Neutrophil (primary cell): Measurements from ENCODE around the gene C15orf39.

ENCODE experiments used
- H3K27ac ChIP-seq: fragments of 200-600 bp; sonication (generic); 2 replicates; pipeline ENCODE4 v1.5.1; 2016; ENCODE audit warnings: mild to moderate bottlenecking, moderate library complexity
- H3K27me3 ChIP-seq: fragments of 200-600 bp; sonication (generic); 2 replicates; pipeline ENCODE4 v1.6.0; 2016; ENCODE audit warnings: mild to moderate bottlenecking
- H3K36me3 ChIP-seq: fragments of 200-600 bp; sonication (generic); 2 replicates; pipeline ENCODE4 v1.5.1; 2017
- H3K4me1 ChIP-seq, 2 experiments: fragments of 200-600 bp in 1 of 2; sonication (generic) in 1 of 2; 1 replicate in 1 of 2; 2 replicates in 1 of 2; pipeline versions ENCODE4 v1.5.1 to v1.6.1; 2013 to 2016; ENCODE audit warnings: low read depth in 1 of 2, low read length in 1 of 2, mild to moderate bottlenecking in 1 of 2, moderate library complexity in 1 of 2; ENCODE audit not compliant: control insufficient read depth in 1 of 2, insufficient read depth in 1 of 2
- H3K4me3 ChIP-seq, 2 experiments: fragments of 200-600 bp in 1 of 2; sonication (generic) in 1 of 2; 1 replicate in 1 of 2; 2 replicates in 1 of 2; pipeline ENCODE4 v1.5.1; 2013 to 2016; ENCODE audit warnings: low read depth in 1 of 2, low read length in 1 of 2, mild to moderate bottlenecking in 1 of 2, moderate library complexity in 1 of 2
- H3K9me3 ChIP-seq: fragments of 200-600 bp; sonication (generic); 2 replicates; pipeline ENCODE4 v1.5.1; 2016
- CTCF ChIP-seq: fragments of 200-600 bp; sonication (generic); IDR thresholded peaks from 2 replicates; pipeline ENCODE4 v1.5.1; 2016; ENCODE audit warnings: antibody characterized with exemption

C15orf39 gene

GRCh38 chr15:75232252-75232813 is 30.7 kb downstream of the C15orf39 start:
- Histone ChIP-seq H3K27me3 (no peaks in the 10 kb centered on the region), H3K4me1 (no peaks in the 10 kb centered on the region), H3K27ac (no peak overlapping the region), H3K36me3 (no peaks in the 10 kb centered on the region), H3K4me3 (no peak overlapping the region), H3K9me3 (no peaks in the 10 kb centered on the region)
- no peak for TF ChIP-seq CTCF

- no peak for TF ChIP-seq CTCF
- Histone ChIP-seq H3K27ac (no peak overlapping the region), H3K4me1 (no peaks in the 10 kb centered on the region), H3K9me3 (no peaks in the 10 kb centered on the region), H3K4me3 (no peak overlapping the region), H3K36me3 (no peaks in the 10 kb centered on the region), H3K27me3 (no peaks in the 10 kb centered on the region)
These were observed 31.3 kb downstream of the C15orf39 start for GRCh38 chr15:75232826-75233503.

- Histone ChIP-seq H3K36me3 (no peaks in the 10 kb centered on the region), H3K4me1 (no peaks in the 10 kb centered on the region), H3K4me3 (no peak overlapping the region), H3K27me3 (peaks cover under 1% of the 10 kb centered on the region), H3K27ac (no peak overlapping the region), H3K9me3 (no peaks in the 10 kb centered on the region)
- TF ChIP-seq CTCF, result no peak
These were observed 32.0 kb downstream of the C15orf39 start for GRCh38 chr15:75233504-75234190.

GRCh38 chr15:75234191-75234810 is 32.6 kb downstream of the C15orf39 start:
- no peak for TF ChIP-seq CTCF
- no peak overlapping the region for H3K27ac ChIP-seq
- H3K4me1 ChIP-seq, result no peaks in the 10 kb centered on the region
- H3K27me3 ChIP-seq, result peaks cover 6% of the 10 kb centered on the region
- H3K36me3 ChIP-seq, result no peaks in the 10 kb centered on the region
- no peaks in the 10 kb centered on the region for H3K9me3 ChIP-seq
- H3K4me3 ChIP-seq, result no peak overlapping the region

GRCh38 chr15:75235051-75235673 is 33.5 kb downstream of the C15orf39 start:
- TF ChIP-seq CTCF, result no peak
- no peaks in the 10 kb centered on the region for H3K4me1 ChIP-seq
- peaks cover 6% of the 10 kb centered on the region for H3K27me3 ChIP-seq
- no peaks in the 10 kb centered on the region for H3K36me3 ChIP-seq
- H3K4me3 ChIP-seq, result no peak overlapping the region
- no peaks in the 10 kb centered on the region for H3K9me3 ChIP-seq
- H3K27ac ChIP-seq, result no peak overlapping the region
